Stimulated activated CD8-positive, alpha-beta memory T cell treated with anti-CD3 and anti-CD28 coated beads, Interleukin-4, amount 100 ng/mL, for 4 hours (primary cell): ENCODE results near the gene PRR14.

Experiments used
- DNase-seq, 2 donors: peaks; one replicate each; pipeline ENCODE4 v3.0.0-alpha.2; 2020; ENCODE audit warnings: low read depth in 2 of 2, low spot score in 1 of 2

Gene PRR14

GRCh38 chr16:30650369-30651123, at the start of gene PRR14:
Gene PRR14 (plus strand): TSS chr16:30650960. CDS start chr16:30651646, 686 bp downstream.
- peak; percentile 95 to 98 for DNase-seq

DNA sequence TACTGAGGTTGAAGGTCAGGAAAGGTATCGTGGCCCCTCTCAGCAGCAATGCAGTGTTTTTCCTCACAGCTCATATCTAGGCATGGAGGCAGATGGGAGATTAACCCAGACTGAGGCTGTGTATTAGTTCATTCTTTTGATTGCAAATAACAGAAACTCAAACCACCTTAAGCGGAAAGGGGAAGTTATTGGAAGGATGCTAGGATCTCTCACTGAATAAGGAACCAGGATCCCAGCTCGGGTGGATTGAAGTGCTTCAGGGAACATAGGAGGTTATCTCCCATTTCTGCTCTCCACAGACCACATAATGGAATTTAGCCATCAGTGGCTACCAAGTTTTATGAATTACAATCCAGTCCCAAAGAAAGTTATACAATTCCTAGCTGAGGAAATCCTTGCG, 48.8 kb upstream of the PRR14 start:
- no peak for DNase-seq

DNA sequence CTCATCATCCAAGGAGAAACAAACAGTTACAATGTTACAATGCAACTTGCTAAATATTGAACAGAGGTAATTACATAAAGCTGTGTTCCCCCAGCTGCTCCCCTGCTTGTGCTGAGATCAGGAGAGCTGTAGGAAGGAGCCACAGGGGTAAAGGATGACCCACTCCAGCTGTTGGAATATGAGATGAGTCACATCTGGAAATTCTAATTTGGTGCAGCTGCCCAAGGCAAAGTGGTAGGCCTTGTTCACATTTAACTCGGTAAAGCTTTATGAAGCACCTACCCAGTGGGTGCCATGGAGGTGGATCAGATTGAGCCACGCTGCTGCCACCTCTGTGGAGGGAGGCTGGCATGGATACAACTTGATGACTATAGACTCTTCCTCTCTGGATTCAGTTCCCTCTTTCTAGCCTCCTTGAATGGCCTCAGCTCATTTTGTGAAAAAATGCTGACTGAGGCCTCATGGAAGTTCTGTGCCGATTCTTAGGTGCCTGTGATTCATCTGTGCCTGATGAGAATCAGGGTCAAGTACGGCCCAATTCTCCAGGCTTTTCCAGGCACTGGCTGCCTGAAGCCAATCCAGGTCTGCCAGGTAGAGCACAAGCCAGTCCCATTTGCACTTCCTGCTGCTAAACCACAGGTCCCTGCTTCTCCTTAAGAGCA, 48.0 kb upstream of the PRR14 start:
- DNase-seq, result no peak

- no peak for DNase-seq
Observed at GRCh38 chr16:30603945-30604315, 46.8 kb upstream of the PRR14 start.

GRCh38 chr16:30604316-30604947, 46.3 kb upstream of the PRR14 start:
- no peak for DNase-seq

DNA sequence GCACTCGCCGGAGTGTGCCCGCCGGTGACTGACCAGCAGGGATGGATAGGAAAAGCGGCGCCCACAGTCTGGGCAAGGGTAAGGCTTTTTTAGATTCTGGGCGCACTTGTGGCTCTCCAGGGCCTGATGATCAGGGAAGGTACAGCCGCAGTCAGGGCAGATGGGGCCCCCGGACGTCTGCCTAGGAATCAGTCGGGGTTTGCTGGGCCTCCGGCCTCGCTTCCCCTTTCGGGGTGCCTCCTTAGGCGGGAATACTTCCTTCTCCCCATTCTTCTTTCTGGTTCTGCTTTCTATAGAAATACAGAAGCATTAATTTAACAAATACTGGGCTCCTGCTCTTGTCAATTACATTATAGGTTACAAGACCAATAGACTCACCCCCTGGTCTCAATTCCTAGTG, 45.6 kb upstream of the PRR14 start:
- no peak for DNase-seq

GRCh38 chr16:30606004-30606403, 44.8 kb upstream of the PRR14 start:
- DNase-seq, result no peak

GRCh38 chr16:30609002-30609925, 41.5 kb upstream of the PRR14 start:
- DNase-seq, result peak in 1 of 2 donors; percentile 10

DNA sequence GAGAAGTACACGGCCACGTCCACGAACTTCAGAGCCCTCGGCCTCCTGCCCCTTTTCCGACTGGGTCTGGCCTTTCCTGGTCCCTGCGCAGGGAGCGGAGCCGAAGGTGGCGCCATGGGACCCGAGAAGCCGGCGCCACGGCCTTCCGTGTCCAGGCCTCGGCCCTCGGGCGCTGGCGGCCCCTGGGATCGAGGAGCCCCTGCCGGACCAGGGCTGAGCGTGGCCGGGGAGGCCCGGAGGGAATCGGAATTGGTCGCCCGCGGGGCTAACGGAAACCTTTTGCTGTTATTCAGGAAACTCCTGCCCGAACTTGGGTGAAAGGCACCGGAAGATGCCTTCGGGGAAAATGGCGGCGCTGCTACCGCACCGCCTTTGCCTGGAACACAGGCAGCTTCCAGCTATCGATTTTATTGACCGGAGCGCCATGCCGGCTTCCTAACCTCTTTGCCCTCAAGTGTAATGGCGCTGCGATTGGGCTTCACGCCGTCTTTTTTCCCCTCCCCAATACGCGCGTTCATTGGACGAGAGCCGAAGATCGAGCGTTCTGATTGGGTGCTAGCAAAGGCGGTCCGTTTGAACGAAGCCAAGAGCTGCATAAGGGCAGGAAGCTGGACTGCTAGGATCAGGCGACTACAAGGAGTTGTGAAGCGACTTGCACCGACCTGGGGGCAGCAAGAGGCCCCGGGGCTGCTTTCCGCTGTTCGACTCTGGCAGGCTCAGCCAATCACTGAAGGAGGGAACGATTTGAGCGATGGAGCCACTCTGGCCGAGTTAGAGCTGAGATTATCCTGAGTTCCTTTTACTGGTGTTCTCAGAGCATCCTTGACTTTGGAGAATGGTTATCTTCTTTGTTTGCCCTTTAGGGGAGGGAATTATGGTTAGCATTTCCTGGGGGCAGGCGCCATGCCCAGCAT, 40.6 kb upstream of the PRR14 start, which contains the start of gene ZNF689:
ZNF689 (minus strand) TSS at position 464 of the 914 bp plus-strand sequence; CDS start at position 116, 348 bp downstream.
- peak; percentile 87 to 95 for DNase-seq

GRCh38 chr16:30615358-30616091, 35.2 kb upstream of the PRR14 start:
- DNase-seq, result peak; percentile 17 to 18

GRCh38 chr16:30619202-30619601, 31.6 kb upstream of the PRR14 start:
- DNase-seq, result no peak

DNA sequence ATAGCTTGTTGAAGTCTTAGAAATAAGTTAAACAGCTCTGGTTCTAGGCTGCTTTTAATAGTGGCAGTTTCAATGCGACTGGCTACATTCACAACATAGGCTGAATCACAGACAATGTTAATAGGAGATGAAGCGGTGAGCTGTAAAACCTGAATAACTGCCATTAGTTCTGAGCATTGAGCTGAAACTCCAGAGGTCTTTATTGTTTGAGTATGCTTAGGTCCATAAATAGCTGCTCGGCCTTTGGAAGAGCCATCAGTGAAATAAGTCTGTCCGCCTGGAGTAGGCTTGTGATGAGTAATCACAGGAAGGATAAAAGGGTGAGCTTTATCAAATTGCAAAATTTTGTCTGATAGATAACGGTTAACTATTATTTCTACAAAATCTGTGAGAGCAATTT, 31.1 kb upstream of the PRR14 start:
- no peak for DNase-seq

GRCh38 chr16:30620169-30620568, 30.6 kb upstream of the PRR14 start:
- DNase-seq, result no peak

- DNase-seq, result no peak
Observed at GRCh38 chr16:30621765-30622164, 29.0 kb upstream of the PRR14 start.

- no peak for DNase-seq
Observed at GRCh38 chr16:30622455-30623032, 28.2 kb upstream of the PRR14 start.

DNA sequence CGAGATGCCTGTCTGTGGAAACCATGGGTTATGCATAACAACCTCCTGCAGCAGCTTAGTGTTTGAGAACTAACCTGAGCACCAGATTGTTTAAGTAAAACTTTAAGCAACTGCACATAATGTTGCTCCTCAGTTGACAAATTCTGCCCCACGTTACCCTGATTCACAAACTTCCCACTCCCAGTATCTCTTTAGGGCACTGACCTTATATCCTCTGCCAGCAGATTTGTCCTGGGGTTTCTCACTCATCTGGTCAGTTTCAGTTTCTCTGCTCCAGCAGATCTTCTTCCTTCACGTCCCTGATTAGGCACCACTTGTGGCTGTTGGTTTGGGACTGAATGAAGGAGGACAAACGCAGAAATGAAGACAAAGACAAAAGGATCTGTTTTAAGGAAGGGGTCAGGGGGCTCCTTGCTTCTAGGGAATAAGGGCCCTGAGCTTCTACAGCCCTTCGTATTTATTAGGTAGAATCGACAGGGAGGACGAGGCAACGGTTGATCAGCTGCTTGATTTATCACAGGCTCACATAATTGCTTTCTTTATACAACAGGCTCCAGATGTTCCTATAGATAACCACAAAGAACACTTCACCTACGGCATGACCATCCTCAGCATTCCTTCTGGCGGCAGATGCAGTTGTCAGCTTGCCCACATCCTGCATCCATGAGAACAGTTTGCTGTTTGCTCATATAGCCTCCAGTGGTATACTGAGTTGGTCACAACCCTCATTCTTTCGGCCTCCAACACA, 27.1 kb upstream of the PRR14 start:
- DNase-seq, result no peak

- DNase-seq, result no peak
Observed at GRCh38 chr16:30626236-30626635, 24.5 kb upstream of the PRR14 start.
